OCI-LY7 (cell line): ENCODE measurements around the gene ATP11A. TPM values are rescaled to one million over a fixed set of nuclear protein-coding genes. Genes with fewer than 3 reads are reported as not detected.

ENCODE experiments used
- BruUV-seq: library from RNA; stranded (reverse); fragments of 400-500 nt; replicated peaks from 2 replicates; lab custom pipeline; 2021; lab: Mats Ljungman, UMichigan
- CTCF ChIA-PET: fragments of 300-600 bp; sonication (Branson Sonifier 250); formaldehyde crosslinking; loops from one replicate; lab custom pipeline; 2022; ENCODE audit warnings: antibody characterized with exemption; ENCODE audit not compliant: unreplicated experiment; lab: Charles Lee
- POLR2A ChIA-PET: fragments of 300-600 bp; sonication (Branson Sonifier 250); formaldehyde crosslinking; loops from one replicate; lab custom pipeline; 2022; ENCODE audit warnings: antibody characterized with exemption; lab: Charles Lee
- DNase-seq: peaks from one replicate; pipeline ENCODE4 v3.0.0-alpha.2; 2015; ENCODE audit warnings: low spot score
- H2AFZ ChIP-seq: fragments of 200-600 bp; sonication (generic), shearing (Covaris generic); 2 replicates; pipeline ENCODE4 v1.6.1; 2014; ENCODE audit warnings: mild to moderate bottlenecking, antibody characterized with exemption, low read length, moderate library complexity
- H3K27ac ChIP-seq: fragments of 200-600 bp; sonication (generic); 2 replicates; pipeline ENCODE4 v1.5.1; 2014; ENCODE audit warnings: mixed run types, low read depth, mild to moderate bottlenecking, moderate library complexity, low read length, inconsistent platforms; ENCODE audit not compliant: poor library complexity, severe bottlenecking
- H3K36me3 ChIP-seq: fragments of 200-600 bp; sonication (generic); 2 replicates; pipeline ENCODE4 v1.6.1; 2014; ENCODE audit warnings: mild to moderate bottlenecking, antibody characterized with exemption, low read length, moderate library complexity, mixed read lengths; ENCODE audit not compliant: insufficient read depth
- H3K4me1 ChIP-seq: fragments of 200-600 bp; sonication (generic); 2 replicates; pipeline ENCODE4 v1.5.1; 2014; ENCODE audit warnings: mild to moderate bottlenecking, low read length; ENCODE audit not compliant: insufficient read depth, poor library complexity, severe bottlenecking
- H3K4me2 ChIP-seq: fragments of 200-600 bp; sonication (generic); 2 replicates; pipeline ENCODE4 v1.6.1; 2014; ENCODE audit warnings: mild to moderate bottlenecking, low read length
- H3K4me3 ChIP-seq: fragments of 200-600 bp; sonication (generic); 2 replicates; pipeline ENCODE4 v1.5.1; 2014; ENCODE audit warnings: mild to moderate bottlenecking, low read depth, low read length; ENCODE audit not compliant: poor library complexity, severe bottlenecking
- H3K79me2 ChIP-seq: fragments of 200-600 bp; sonication (generic); 2 replicates; pipeline ENCODE4 v1.6.1; 2016; ENCODE audit warnings: low read depth, mild to moderate bottlenecking, low read length, moderate library complexity, mixed read lengths; ENCODE audit not compliant: insufficient read depth
- H3K9me2 ChIP-seq: fragments of 200-600 bp; sonication (generic); 2 replicates; pipeline ENCODE4 v1.6.1; 2016; ENCODE audit warnings: mild to moderate bottlenecking, low read length, mixed read lengths; ENCODE audit not compliant: insufficient read depth
- H3K9me3 ChIP-seq: fragments of 200-600 bp; sonication (generic); 2 replicates; pipeline ENCODE4 v1.6.1; 2014; ENCODE audit warnings: mild to moderate bottlenecking, mixed run types, low read length, mixed read lengths
- H4K20me1 ChIP-seq: fragments of 200-600 bp; sonication (generic); 2 replicates; pipeline ENCODE4 v1.6.1; 2014; ENCODE audit warnings: mild to moderate bottlenecking, antibody characterized with exemption, low read length, moderate library complexity, mixed read lengths; ENCODE audit not compliant: insufficient read depth
- CTCF ChIP-seq: fragments of 200-600 bp; sonication (generic); conservative IDR thresholded peaks from 2 replicates; pipeline ENCODE4 v1.5.1; 2014; ENCODE audit warnings: mild to moderate bottlenecking, antibody characterized with exemption, low read length, moderate library complexity, mixed read lengths
- EZH2phosphoT487 ChIP-seq: fragments of 200-600 bp; sonication (generic); IDR thresholded peaks from 2 replicates; pipeline ENCODE4 v1.6.1; 2018; ENCODE audit warnings: low read depth, borderline replicate concordance, mild to moderate bottlenecking, mixed run types, antibody characterized with exemption, low read length, moderate library complexity, mixed read lengths
- intact Hi-C: fragments of 100-400 bp; cut with micrococcal nuclease; formaldehyde crosslinking; loops from one replicate; pipeline ENCODE4 v1.10.0; 2022; ENCODE audit not compliant: unreplicated experiment
- total RNA-seq, 2 experiments: library from RNA; depleted of rRNA in 1 of 2; stranded (reverse); fragments of >200 nt in 1 of 2; shearing (Covaris generic) in 1 of 2; gene quantifications; 2 replicates each; pipeline ENCODE4 v1.2.3, GENCODE V29; 2014 to 2022

The ATP11A gene
- total RNA-seq, 2 experiments from 2014 or later, result 8.8 to 23.1 TPM

GRCh38 chr13:112733112-112733511, 43.3 kb downstream of the ATP11A start:
- no peak for TF ChIP-seq EZH2phosphoT487
- TF ChIP-seq CTCF, result no peak
- Histone ChIP-seq H2AFZ (no peak overlapping the region), H3K36me3 (no peaks in the 10 kb centered on the region), H3K9me2 (no peaks in the 10 kb centered on the region), H3K27ac (no peak overlapping the region), H3K4me3 (no peak overlapping the region), H4K20me1 (no peaks in the 10 kb centered on the region; the same call in 1 of the 2 replicates), H3K4me1 (no peaks in the 10 kb centered on the region), H3K4me2 (no peak overlapping the region), H3K9me3 (no peaks in the 10 kb centered on the region), H3K79me2 (no peaks in the 10 kb centered on the region)
- CTCF ChIA-PET, result no interaction called here
- POLR2A ChIA-PET, result no interaction called here
- no TSS peak for BruUV-seq
- DNase-seq, result no peak
- intact Hi-C loops, result no loop called here

GRCh38 chr13:112733661-112734379, 44.0 kb downstream of the ATP11A start:
- ChIA-PET CTCF (no interaction called here), POLR2A (no interaction called here)
- no peak for DNase-seq
- intact Hi-C loops, result no loop called here
- no peaks in the 10 kb centered on the region for H3K4me1 ChIP-seq
- no peaks in the 10 kb centered on the region for H3K79me2 ChIP-seq
- H3K9me2 ChIP-seq, result no peaks in the 10 kb centered on the region
- H3K27ac ChIP-seq, result no peak overlapping the region
- H2AFZ ChIP-seq, result no peak overlapping the region
- H4K20me1 ChIP-seq, result no peaks in the 10 kb centered on the region; the same call in 1 of the 2 replicates
- no peaks in the 10 kb centered on the region for H3K36me3 ChIP-seq
- TF ChIP-seq CTCF (no peak), EZH2phosphoT487 (no peak)
- no TSS peak for BruUV-seq
- H3K4me3 ChIP-seq, result no peak overlapping the region
- no peak overlapping the region for H3K4me2 ChIP-seq
- no peaks in the 10 kb centered on the region for H3K9me3 ChIP-seq
